Hematopoietic multipotent progenitor cell treated with erythropoietin and hydrocortisone succinate and interleukin-3 and kit ligand, for 4 days (in vitro differentiated cells): ENCODE results near the gene MPV17.
"Not testable (repeated sequence)": the region's sequence is repeated elsewhere in the genome, so short reads cannot be mapped to it uniquely, and the experiment has no call there.

ENCODE experiments used
- DNase-seq: peaks from one replicate; pipeline ENCODE4 v3.0.0-alpha.2; 2015

MPV17 gene

GRCh38 chr2:27322301-27322765 lies 564 bp downstream of the MPV17 start:
- peak; percentile 61 for DNase-seq

GRCh38 chr2:27320958-27321543 lies 1.8 kb downstream of the MPV17 start:
- DNase-seq, result peak; percentile 48

GRCh38 chr2:27319839-27320238 lies 3.1 kb downstream of the MPV17 start:
- DNase-seq, result not testable (repeated sequence)

- no peak for DNase-seq
These were observed 6.1 kb downstream of the MPV17 start for GRCh38 chr2:27316655-27317412.

GRCh38 chr2:27315122-27315521 lies 7.8 kb downstream of the MPV17 start:
- DNase-seq, result no peak

- DNase-seq, result no peak
These were observed 8.2 kb downstream of the MPV17 start for GRCh38 chr2:27314709-27315108.

GRCh38 chr2:27313882-27314645 lies 8.8 kb downstream of the MPV17 start:
- DNase-seq, result peak; percentile 52

GRCh38 chr2:27312152-27312551 lies 10.7 kb downstream of the MPV17 start:
- DNase-seq, result no peak

- no peak for DNase-seq
These were observed 13.2 kb downstream of the MPV17 start for GRCh38 chr2:27309651-27310050.

- DNase-seq, result peak; percentile 38
These were observed 14.5 kb downstream of the MPV17 start, which contains the start of gene UCN for GRCh38 chr2:27308359-27308881. Gene UCN, minus strand, starts transcription at chr2:27308445. Its CDS starts 550 bp downstream, at chr2:27307895.

GRCh38 chr2:27307545-27308358 lies 15.1 kb downstream of the MPV17 start:
- no peak for DNase-seq

- no peak for DNase-seq
These were observed 15.7 kb downstream of the MPV17 start for GRCh38 chr2:27307287-27307544.

GRCh38 chr2:27306573-27307286 lies 16.2 kb downstream of the MPV17 start:
- peak; percentile 65 for DNase-seq

- no peak for DNase-seq
These were observed 16.8 kb downstream of the MPV17 start for GRCh38 chr2:27306136-27306535.

- no peak for DNase-seq
These were observed 17.4 kb downstream of the MPV17 start for GRCh38 chr2:27305516-27305915.

- no peak for DNase-seq
These were observed 18.2 kb downstream of the MPV17 start for GRCh38 chr2:27304488-27305240.

- DNase-seq, result peak; percentile 90
These were observed 19.5 kb downstream of the MPV17 start for GRCh38 chr2:27303093-27304025.

- not testable (repeated sequence) for DNase-seq
These were observed 22.3 kb downstream of the MPV17 start for GRCh38 chr2:27300606-27301005.

GRCh38 chr2:27298391-27299080 lies 24.4 kb downstream of the MPV17 start:
- no peak for DNase-seq
